AG09309 (cell line): Measurements from ENCODE around the gene MCU.

Experiments
- DNase-seq: peaks from one replicate; pipeline ENCODE4 v3.0.0-alpha.2; 2010; ENCODE audit warnings: low read depth
- H3K4me3 ChIP-seq: 2 replicates; pipeline ENCODE4 v1.5.1; 2011; ENCODE audit warnings: mild to moderate bottlenecking, low read depth, low read length, moderate library complexity; ENCODE audit not compliant: control insufficient read depth
- CTCF ChIP-seq: IDR thresholded peaks from 2 replicates; pipeline ENCODE4 v1.5.1; 2011; ENCODE audit warnings: mild to moderate bottlenecking, low read depth, low read length, inconsistent platforms; ENCODE audit not compliant: insufficient read depth, control insufficient read depth; ENCODE audit errors: missing control alignments

Gene MCU

GRCh38 chr10:72818076-72818475 lies 126.1 kb downstream of the MCU start:
- no peak overlapping the region for H3K4me3 ChIP-seq
- DNase-seq: no peak
- no peak for TF ChIP-seq CTCF

- DNase-seq: no peak
- TF ChIP-seq CTCF: no peak
- H3K4me3 ChIP-seq: no peak overlapping the region
These were observed 127.1 kb downstream of the MCU start for GRCh38 chr10:72819053-72819452.

- H3K4me3 ChIP-seq: no peak overlapping the region
- DNase-seq: no peak
- TF ChIP-seq CTCF: no peak
These were observed 129.7 kb downstream of the MCU start for GRCh38 chr10:72821606-72822005.

GRCh38 chr10:72822342-72822986 lies 130.5 kb downstream of the MCU start:
- DNase-seq: no peak
- TF ChIP-seq CTCF: no peak

GRCh38 chr10:72825163-72825562 lies 133.2 kb downstream of the MCU start:
- H3K4me3 ChIP-seq: no peak overlapping the region
- TF ChIP-seq CTCF: no peak
- DNase-seq: no peak

More at GRCh38 chr10:72822342-72822986, 130.5 kb downstream of the MCU start:
- no peak overlapping the region for H3K4me3 ChIP-seq

GRCh38 chr10:72826346-72826745 lies 134.4 kb downstream of the MCU start:
- no peak for TF ChIP-seq CTCF
- no peak for DNase-seq
- no peak overlapping the region for H3K4me3 ChIP-seq
